CD14-positive monocyte (primary cell): ENCODE data around the gene RGS3. TPM values are rescaled to one million over a fixed set of nuclear protein-coding genes. Genes with fewer than 3 reads are reported as not detected.

ENCODE experiments used
- DNase-seq, 3 donors: peaks; one replicate each; pipeline ENCODE4 v3.0.0-alpha.2; 2011 to 2022
- H2AFZ ChIP-seq: 2 replicates; pipeline ENCODE4 v1.6.0; 2012; ENCODE audit warnings: mild to moderate bottlenecking, low read depth, low read length, inconsistent platforms; ENCODE audit not compliant: insufficient read depth, poor library complexity, severe bottlenecking
- H3K27ac ChIP-seq, 2 donors: 1 replicate in 1 of 2; 2 replicates in 1 of 2; pipeline ENCODE4 v1.5.1; 2012 to 2013; ENCODE audit warnings: low read length in 2 of 2, control low read depth in 1 of 2, inconsistent platforms in 1 of 2, low read depth in 1 of 2, mild to moderate bottlenecking in 1 of 2
- H3K27me3 ChIP-seq, 2 donors: one replicate each; pipeline versions ENCODE4 v1.6.0 to v1.6.1; 2011 to 2013; ENCODE audit warnings: low read length in 2 of 2; ENCODE audit not compliant: control insufficient read depth in 2 of 2, insufficient read depth in 2 of 2
- H3K36me3 ChIP-seq, 2 donors: replicated peaks in 1 of 2; 1 replicate in 1 of 2; 2 replicates in 1 of 2; pipeline versions ENCODE4 v1.5.1 to v1.6.1; 2012 to 2013; ENCODE audit warnings: low read length in 2 of 2, control low read depth in 1 of 2, inconsistent platforms in 1 of 2, mild to moderate bottlenecking in 1 of 2; ENCODE audit not compliant: insufficient read depth in 2 of 2, control insufficient read depth in 1 of 2
- H3K4me1 ChIP-seq, 2 donors: 1 replicate in 1 of 2; 2 replicates in 1 of 2; pipeline versions ENCODE4 v1.5.1 to v1.6.1; 2012 to 2013; ENCODE audit warnings: low read length in 2 of 2, control low read depth in 1 of 2, inconsistent platforms in 1 of 2, mild to moderate bottlenecking in 1 of 2, moderate library complexity in 1 of 2; ENCODE audit not compliant: insufficient read depth in 2 of 2, control insufficient read depth in 1 of 2
- H3K4me2 ChIP-seq: replicated peaks from 2 replicates; pipeline ENCODE3; 2012; ENCODE audit warnings: low read length, moderate library complexity, mild to moderate bottlenecking; ENCODE audit not compliant: poor library complexity, severe bottlenecking; ENCODE audit errors: extremely low read depth
- H3K4me3 ChIP-seq, 3 experiments: fragments of 200-600 bp in 1 of 3; sonication (generic) in 1 of 3; replicated peaks in 1 of 3; 1 replicate in 2 of 3; 2 replicates in 1 of 3; pipeline ENCODE4 v1.5.1; 2011 to 2013; ENCODE audit warnings: low read length in 3 of 3, mild to moderate bottlenecking in 3 of 3, control low read depth in 2 of 3, low read depth in 2 of 3, inconsistent platforms in 1 of 3, moderate library complexity in 1 of 3
- H3K79me2 ChIP-seq: 2 replicates; pipeline ENCODE4 v1.6.0; 2012; ENCODE audit warnings: mild to moderate bottlenecking, control low read depth, inconsistent platforms, low read length, moderate library complexity; ENCODE audit not compliant: insufficient read depth
- H3K9ac ChIP-seq: 2 replicates; pipeline ENCODE4 v1.6.0; 2017; ENCODE audit warnings: low read length, mild to moderate bottlenecking; ENCODE audit not compliant: insufficient read depth, poor library complexity, severe bottlenecking
- H3K9me3 ChIP-seq, 2 donors: replicated peaks in 1 of 2; 1 replicate in 1 of 2; 2 replicates in 1 of 2; pipeline versions ENCODE4 v1.5.1 to v1.6.1; 2012 to 2013; ENCODE audit warnings: low read length in 2 of 2, control low read depth in 1 of 2; ENCODE audit not compliant: control insufficient read depth in 1 of 2, insufficient read depth in 1 of 2
- H4K20me1 ChIP-seq: 2 replicates; pipeline ENCODE4 v1.6.0; 2012; ENCODE audit warnings: mild to moderate bottlenecking, low read length, control low read depth, moderate library complexity; ENCODE audit not compliant: insufficient read depth
- H3K27ac Mint-ChIP-seq, 7 donors: one replicate each; pipeline ENCODE4 v1.8.0; 2020; ENCODE audit warnings: mild to moderate bottlenecking in 7 of 7, mixed read lengths in 7 of 7, moderate library complexity in 6 of 7, inconsistent platforms in 2 of 7
- H3K27me3 Mint-ChIP-seq, 3 donors: one replicate each; pipeline ENCODE4 v1.8.0; 2021 to 2022; ENCODE audit warnings: low read depth in 3 of 3, mild to moderate bottlenecking in 3 of 3, mixed read lengths in 3 of 3, moderate library complexity in 3 of 3, inconsistent platforms in 1 of 3
- H3K36me3 Mint-ChIP-seq, 2 donors: one replicate each; pipeline ENCODE4 v1.8.0; 2020; ENCODE audit warnings: mixed read lengths in 2 of 2, inconsistent platforms in 1 of 2, mild to moderate bottlenecking in 1 of 2
- H3K4me1 Mint-ChIP-seq: one replicate; pipeline ENCODE4 v1.8.0; 2020; ENCODE audit warnings: mild to moderate bottlenecking, mixed read lengths
- H3K4me3 Mint-ChIP-seq, 2 donors: one replicate each; pipeline ENCODE4 v1.8.0; 2020; ENCODE audit warnings: mild to moderate bottlenecking in 2 of 2, mixed read lengths in 2 of 2, moderate library complexity in 1 of 2
- H3K9me3 Mint-ChIP-seq, 7 donors: one replicate each; pipeline ENCODE4 v1.8.0; 2020 to 2022; ENCODE audit warnings: mixed read lengths in 7 of 7, mild to moderate bottlenecking in 6 of 7, moderate library complexity in 6 of 7, inconsistent platforms in 2 of 7
- WGBS: methylation state at CpG from one replicate; pipeline ENCODE4 v1.1.5; 2013; ENCODE audit warnings: missing lambda C conversion rate; ENCODE audit not compliant: insufficient coverage; 5-methylcytosine and 5-hydroxymethylcytosine counted together
- intact Hi-C, 2 donors: fragments of 100-400 bp; cut with micrococcal nuclease; formaldehyde crosslinking; loops; one replicate each; pipeline versions ENCODE4 v1.15.0 to v1.15.1; 2023
- polyA plus RNA-seq, 3 donors: library from polyadenylated mRNA; depleted of rRNA in 1 of 3; unstranded in 2 of 3; stranded (reverse) in 1 of 3; fragments of 300-500 nt in 2 of 3; fragments of >200 nt in 1 of 3; fragmentation: Illumina TruSeq in 2 of 3; gene quantifications; 1 replicate in 2 of 3; 2 replicates in 1 of 3; pipeline ENCODE4 v1.2.3, GENCODE V29; 2012 to 2021
- TF ChIP-seq, protein P1 (sequence below): fragments of 200-600 bp; IDR thresholded peaks from one replicate; pipeline ENCODE4 v1.8.0; 2022; ENCODE audit warnings: antibody characterized with exemption, mild to moderate bottlenecking

RGS3 gene
- polyA plus RNA-seq, 3 donors = 9.1 to 16.2 (median 15.8) TPM

DNA sequence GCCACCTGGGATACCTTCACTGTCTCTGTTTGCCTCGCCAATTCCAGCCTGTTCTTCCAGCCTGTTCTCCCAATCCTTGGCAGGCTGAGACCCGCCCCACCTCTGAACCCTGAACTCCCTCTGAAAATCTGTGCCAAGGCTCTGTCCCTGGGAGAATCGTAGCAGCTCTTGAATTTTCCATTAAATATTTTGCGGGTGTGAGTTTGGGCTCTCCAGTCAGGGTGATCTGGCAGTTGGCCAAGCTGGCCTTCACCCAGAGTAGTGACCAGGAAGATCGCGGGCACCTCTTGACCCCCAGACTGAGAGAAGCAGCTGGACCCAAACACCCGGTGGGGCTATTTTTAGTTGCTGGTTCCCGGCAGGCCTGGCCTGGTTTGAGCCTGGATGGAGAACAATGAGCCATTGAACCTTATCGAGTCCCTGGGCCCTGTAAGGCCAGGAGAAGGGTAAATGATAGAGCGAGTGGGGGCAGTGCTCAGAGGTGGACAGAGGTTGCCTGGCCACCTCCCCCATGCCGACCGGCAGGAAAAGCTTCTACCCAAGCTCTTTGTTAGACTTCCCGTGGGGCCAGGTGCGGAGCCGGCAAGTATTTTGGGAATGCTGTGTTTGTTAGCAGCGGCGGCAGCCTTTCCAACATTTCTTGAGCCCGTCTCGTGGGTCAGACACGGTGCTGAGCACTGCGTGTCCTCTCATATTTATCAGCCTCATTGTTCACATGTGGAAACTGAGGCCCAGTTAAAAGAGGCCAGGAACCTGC lies 146.2 kb downstream of the RGS3 start:
- no peak overlapping the region for H3K4me2 ChIP-seq
- H4K20me1 ChIP-seq = no peaks in the 10 kb centered on the region
- H3K27me3 ChIP-seq = no peaks in the 10 kb centered on the region
- no peaks in the 10 kb centered on the region for H3K9me3 Mint-ChIP-seq
- peaks cover 0 to 2% (median 0%) of the 10 kb centered on the region in 3 donors for H3K27me3 Mint-ChIP-seq
- no peaks in the 10 kb centered on the region for H3K79me2 ChIP-seq
- TF ChIP-seq, protein P1, sequence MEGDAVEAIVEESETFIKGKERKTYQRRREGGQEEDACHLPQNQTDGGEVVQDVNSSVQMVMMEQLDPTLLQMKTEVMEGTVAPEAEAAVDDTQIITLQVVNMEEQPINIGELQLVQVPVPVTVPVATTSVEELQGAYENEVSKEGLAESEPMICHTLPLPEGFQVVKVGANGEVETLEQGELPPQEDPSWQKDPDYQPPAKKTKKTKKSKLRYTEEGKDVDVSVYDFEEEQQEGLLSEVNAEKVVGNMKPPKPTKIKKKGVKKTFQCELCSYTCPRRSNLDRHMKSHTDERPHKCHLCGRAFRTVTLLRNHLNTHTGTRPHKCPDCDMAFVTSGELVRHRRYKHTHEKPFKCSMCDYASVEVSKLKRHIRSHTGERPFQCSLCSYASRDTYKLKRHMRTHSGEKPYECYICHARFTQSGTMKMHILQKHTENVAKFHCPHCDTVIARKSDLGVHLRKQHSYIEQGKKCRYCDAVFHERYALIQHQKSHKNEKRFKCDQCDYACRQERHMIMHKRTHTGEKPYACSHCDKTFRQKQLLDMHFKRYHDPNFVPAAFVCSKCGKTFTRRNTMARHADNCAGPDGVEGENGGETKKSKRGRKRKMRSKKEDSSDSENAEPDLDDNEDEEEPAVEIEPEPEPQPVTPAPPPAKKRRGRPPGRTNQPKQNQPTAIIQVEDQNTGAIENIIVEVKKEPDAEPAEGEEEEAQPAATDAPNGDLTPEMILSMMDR = no peak
- no peaks in the 10 kb centered on the region for H3K36me3 ChIP-seq
- H3K4me3 Mint-ChIP-seq = no peak overlapping the region
- no peak for DNase-seq
- H2AFZ ChIP-seq = no peak overlapping the region
- no peak overlapping the region for H3K27ac Mint-ChIP-seq
- H3K27ac ChIP-seq = no peak overlapping the region
- no peaks in the 10 kb centered on the region for H3K9me3 ChIP-seq
- peaks cover under 1% of the 10 kb centered on the region for H3K4me1 Mint-ChIP-seq
- no peak overlapping the region for H3K9ac ChIP-seq
- no peak overlapping the region for H3K4me3 ChIP-seq
- intact Hi-C loops = no loop called here
- WGBS = 96% methylated on average over 11 of the region's 21 CpGs
- H3K36me3 Mint-ChIP-seq = no peaks in the 10 kb centered on the region
- no peaks in the 10 kb centered on the region for H3K4me1 ChIP-seq

DNA sequence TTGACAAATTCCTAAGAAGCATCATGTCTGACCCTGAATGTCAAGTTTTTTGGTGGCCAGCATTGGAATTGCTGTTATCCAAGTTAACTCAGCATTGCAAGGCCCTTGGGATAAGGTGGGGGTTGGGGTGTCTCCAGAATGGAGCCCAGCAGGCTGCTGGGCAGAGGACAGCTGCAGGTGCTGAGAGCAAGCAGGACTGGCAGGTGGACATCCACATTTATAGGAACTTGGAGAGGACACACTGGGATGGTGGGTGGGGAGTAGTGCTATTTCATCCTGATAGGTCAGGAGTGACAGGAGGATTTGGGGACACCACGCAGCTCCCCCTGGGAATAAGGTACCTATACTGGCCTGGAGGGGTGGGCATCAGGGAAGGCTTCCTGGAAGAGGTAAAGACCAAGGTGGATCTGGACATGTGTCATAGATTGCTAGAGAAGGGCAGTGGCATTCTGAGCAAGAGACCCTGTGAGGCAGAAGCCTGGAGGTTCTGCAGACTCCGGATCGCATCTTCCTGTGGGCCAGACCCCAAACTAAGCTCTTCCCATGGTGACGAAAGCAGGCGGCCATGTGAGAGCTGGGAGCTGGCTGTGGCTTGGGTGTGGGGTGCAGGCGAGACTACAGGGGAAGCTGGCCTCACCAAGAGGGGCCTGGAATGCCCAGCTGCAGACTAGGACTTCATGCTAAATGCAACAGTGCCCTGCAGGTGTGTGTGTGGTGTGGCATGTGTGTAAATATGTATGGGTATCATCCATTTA lies 148.1 kb downstream of the RGS3 start:
- Histone ChIP-seq H3K36me3 (no peaks in the 10 kb centered on the region), H3K4me1 (no peaks in the 10 kb centered on the region), H2AFZ (no peak overlapping the region), H3K79me2 (no peaks in the 10 kb centered on the region), H3K9ac (no peak overlapping the region), H3K4me3 (no peak overlapping the region), H3K4me2 (no peak overlapping the region), H4K20me1 (no peaks in the 10 kb centered on the region), H3K27me3 (no peaks in the 10 kb centered on the region), H3K9me3 (no peaks in the 10 kb centered on the region), H3K27ac (no peak overlapping the region)
- Mint-ChIP-seq H3K27me3 (peaks cover 0 to 2% (median 0%) of the 10 kb centered on the region in 3 donors), H3K4me3 (no peak overlapping the region), H3K9me3 (no peaks in the 10 kb centered on the region), H3K36me3 (no peaks in the 10 kb centered on the region), H3K27ac (no peak overlapping the region), H3K4me1 (peaks cover 7% of the 10 kb centered on the region)
- WGBS = 56% methylated on average over 3 of the region's 6 CpGs
- TF ChIP-seq, protein P1 = no peak
- DNase-seq = no peak
- intact Hi-C loops = no loop called here
